Osteoblast (primary cell): Measurements from ENCODE around the gene EME1. TPM values are rescaled to one million over a fixed set of nuclear protein-coding genes. Genes with fewer than 3 reads are reported as not detected.

Source experiments
- DNase-seq: peaks from one replicate; pipeline ENCODE4 v3.0.0; 2011; ENCODE audit warnings: low spot score, mixed read lengths; ENCODE audit not compliant: insufficient read length; ENCODE audit errors: missing footprints
- H2AFZ ChIP-seq: 2 replicates; pipeline ENCODE4 v1.6.0; 2011; ENCODE audit warnings: mild to moderate bottlenecking, low read length
- H3K27ac ChIP-seq: 2 replicates; pipeline ENCODE4 v1.5.1; 2011; ENCODE audit warnings: mild to moderate bottlenecking, low read depth, low read length, moderate library complexity
- H3K27me3 ChIP-seq: 2 replicates; pipeline ENCODE4 v1.6.0; 2012; ENCODE audit warnings: mild to moderate bottlenecking, control low read depth, inconsistent platforms, low read length, moderate library complexity; ENCODE audit not compliant: insufficient read depth
- H3K36me3 ChIP-seq: 2 replicates; pipeline ENCODE4 v1.5.1; 2011; ENCODE audit warnings: mild to moderate bottlenecking, low read length, control low read depth, moderate library complexity; ENCODE audit not compliant: insufficient read depth
- H3K4me1 ChIP-seq: 2 replicates; pipeline ENCODE4 v1.5.1; 2011; ENCODE audit warnings: mild to moderate bottlenecking, low read length, control low read depth, moderate library complexity; ENCODE audit not compliant: insufficient read depth
- H3K4me2 ChIP-seq: 2 replicates; pipeline ENCODE4 v1.6.0; 2011; ENCODE audit warnings: mild to moderate bottlenecking, low read length; ENCODE audit not compliant: insufficient read depth
- H3K4me3 ChIP-seq: fragments of 200-600 bp; sonication (generic); 3 replicates; pipeline ENCODE4 v1.5.1; 2012; ENCODE audit warnings: mild to moderate bottlenecking, low read length, inconsistent platforms; ENCODE audit not compliant: insufficient read depth
- H3K79me2 ChIP-seq: 2 replicates; pipeline ENCODE4 v1.6.0; 2012; ENCODE audit warnings: mild to moderate bottlenecking, low read length, control low read depth, inconsistent platforms; ENCODE audit not compliant: insufficient read depth
- H3K9me3 ChIP-seq: 2 replicates; pipeline ENCODE4 v1.5.1; 2011; ENCODE audit warnings: low read depth, low read length, control low read depth
- H4K20me1 ChIP-seq: 2 replicates; pipeline ENCODE4 v1.6.0; 2012; ENCODE audit warnings: mild to moderate bottlenecking, low read length, control low read depth; ENCODE audit not compliant: insufficient read depth
- total RNA-seq: library from RNA; depleted of rRNA; stranded (reverse); fragments of >200 nt; gene quantifications from 2 replicates; pipeline ENCODE4 v1.2.3, GENCODE V29; 2012
- TF ChIP-seq, protein P1 (sequence below): IDR thresholded peaks from 2 replicates; pipeline ENCODE4 v1.5.1; 2011; ENCODE audit warnings: mild to moderate bottlenecking, low read depth, low read length, moderate library complexity; ENCODE audit errors: extremely low read depth

EME1 gene
- total RNA-seq, 1 donor: 0.72 TPM

- H3K36me3 ChIP-seq: no peaks in the 10 kb centered on the region
- H3K4me2 ChIP-seq: no peak overlapping the region
- TF ChIP-seq, protein P1, sequence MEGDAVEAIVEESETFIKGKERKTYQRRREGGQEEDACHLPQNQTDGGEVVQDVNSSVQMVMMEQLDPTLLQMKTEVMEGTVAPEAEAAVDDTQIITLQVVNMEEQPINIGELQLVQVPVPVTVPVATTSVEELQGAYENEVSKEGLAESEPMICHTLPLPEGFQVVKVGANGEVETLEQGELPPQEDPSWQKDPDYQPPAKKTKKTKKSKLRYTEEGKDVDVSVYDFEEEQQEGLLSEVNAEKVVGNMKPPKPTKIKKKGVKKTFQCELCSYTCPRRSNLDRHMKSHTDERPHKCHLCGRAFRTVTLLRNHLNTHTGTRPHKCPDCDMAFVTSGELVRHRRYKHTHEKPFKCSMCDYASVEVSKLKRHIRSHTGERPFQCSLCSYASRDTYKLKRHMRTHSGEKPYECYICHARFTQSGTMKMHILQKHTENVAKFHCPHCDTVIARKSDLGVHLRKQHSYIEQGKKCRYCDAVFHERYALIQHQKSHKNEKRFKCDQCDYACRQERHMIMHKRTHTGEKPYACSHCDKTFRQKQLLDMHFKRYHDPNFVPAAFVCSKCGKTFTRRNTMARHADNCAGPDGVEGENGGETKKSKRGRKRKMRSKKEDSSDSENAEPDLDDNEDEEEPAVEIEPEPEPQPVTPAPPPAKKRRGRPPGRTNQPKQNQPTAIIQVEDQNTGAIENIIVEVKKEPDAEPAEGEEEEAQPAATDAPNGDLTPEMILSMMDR: no peak
- no peaks in the 10 kb centered on the region for H4K20me1 ChIP-seq
- no peaks in the 10 kb centered on the region for H3K4me1 ChIP-seq
- H2AFZ ChIP-seq: no peak overlapping the region
- no peak for DNase-seq
- H3K27me3 ChIP-seq: no peaks in the 10 kb centered on the region
- H3K27ac ChIP-seq: no peak overlapping the region
- no peak overlapping the region for H3K4me3 ChIP-seq
- H3K9me3 ChIP-seq: no peaks in the 10 kb centered on the region
- no peaks in the 10 kb centered on the region for H3K79me2 ChIP-seq
Measured at GRCh38 chr17:50339381-50339780, 33.6 kb upstream of the EME1 start.

- Histone ChIP-seq H3K4me3 (no peak overlapping the region), H4K20me1 (peaks cover 23% of the 10 kb centered on the region), H3K79me2 (peaks cover 37% of the 10 kb centered on the region), H3K4me1 (peaks cover 32% of the 10 kb centered on the region), H3K27ac (no peak overlapping the region), H2AFZ (no peak overlapping the region), H3K4me2 (no peak overlapping the region), H3K36me3 (no peaks in the 10 kb centered on the region), H3K27me3 (no peaks in the 10 kb centered on the region), H3K9me3 (no peaks in the 10 kb centered on the region)
- TF ChIP-seq, protein P1: no peak
- DNase-seq: peak; percentile 83
Measured at GRCh38 chr17:50344731-50345365, 28.2 kb upstream of the EME1 start.

- peaks cover 32% of the 10 kb centered on the region for H3K4me1 ChIP-seq
Measured at GRCh38 chr17:50345432-50346312, 27.4 kb upstream of the EME1 start, which contains the start of gene XYLT2. TSS of gene XYLT2 (plus strand) at chr17:50346126. CDS start at chr17:50346141, 15 bp downstream.

More at GRCh38 chr17:50345432-50346312, 27.4 kb upstream of the EME1 start, which contains the start of gene XYLT2:
- peak; percentile 100 for DNase-seq
- Histone ChIP-seq H4K20me1 (peaks cover 25% of the 10 kb centered on the region), H3K36me3 (no peaks in the 10 kb centered on the region), H3K79me2 (peaks cover 42% of the 10 kb centered on the region), H3K27ac (peak within 1 kb of the TSS; percentile 70), H3K4me2 (peak within 1 kb of the TSS; percentile 92), H2AFZ (peak within 1 kb of the TSS; percentile 92), H3K9me3 (no peaks in the 10 kb centered on the region), H3K4me3 (peak within 1 kb of the TSS; percentile 90), H3K27me3 (no peaks in the 10 kb centered on the region)
- TF ChIP-seq, protein P1: no peak
